NOMO-1 treated with dmso at 0.1 percent for 144 hours (cell line): ENCODE data around the gene TGFBI.
A peak's percentile ranks its signal among the peaks of the same experiment; 100 is the strongest.

Source experiments
- DNase-seq: peaks from one replicate; lab custom pipeline; 2025; ENCODE audit not compliant: unreplicated experiment; lab: John Stamatoyannopoulos, UW

The TGFBI gene

GRCh38 chr5:136062366-136063274 is 33.8 kb downstream of the TGFBI start:
- no peak for DNase-seq

- DNase-seq: no peak
Observed at GRCh38 chr5:136063778-136064465, 35.1 kb downstream of the TGFBI start.

- DNase-seq: no peak
Observed at GRCh38 chr5:136064510-136064909, 35.7 kb downstream of the TGFBI start.

GRCh38 chr5:136065588-136065987 is 36.8 kb downstream of the TGFBI start:
- DNase-seq: no peak

GRCh38 chr5:136066661-136067271 is 38.0 kb downstream of the TGFBI start:
- no peak for DNase-seq

GRCh38 chr5:136067422-136067821 is 38.6 kb downstream of the TGFBI start:
- DNase-seq: no peak

GRCh38 chr5:136070486-136071285 is 41.9 kb downstream of the TGFBI start:
- no peak for DNase-seq

- DNase-seq: no peak
Observed at GRCh38 chr5:136073714-136074529, 45.1 kb downstream of the TGFBI start.

- no peak for DNase-seq
Observed at GRCh38 chr5:136075466-136075891, 46.7 kb downstream of the TGFBI start.

- DNase-seq: no peak
Observed at GRCh38 chr5:136076067-136076466, 47.3 kb downstream of the TGFBI start.

- DNase-seq: no peak
Observed at GRCh38 chr5:136076881-136077445, 48.2 kb downstream of the TGFBI start.

- no peak for DNase-seq
Observed at GRCh38 chr5:136079195-136079985, 50.6 kb downstream of the TGFBI start.

GRCh38 chr5:136080113-136080482 is 51.3 kb downstream of the TGFBI start:
- no peak for DNase-seq

- DNase-seq: peak; percentile 95
Observed at GRCh38 chr5:136080483-136081216, 51.9 kb downstream of the TGFBI start.

- no peak for DNase-seq
Observed at GRCh38 chr5:136081217-136081591, 52.4 kb downstream of the TGFBI start.

- no peak for DNase-seq
Observed at GRCh38 chr5:136082390-136083193, 53.8 kb downstream of the TGFBI start.

- DNase-seq: no peak
Observed at GRCh38 chr5:136084698-136085097, 55.9 kb downstream of the TGFBI start.
